SIG-M5 treated with dmso at 0.1 percent for 504 hours (cell line): ENCODE results near the gene TESK1.
"Not testable (repeated sequence)": the region's sequence is repeated elsewhere in the genome, so short reads cannot be mapped to it uniquely, and the experiment has no call there.

Experiments
- DNase-seq: peaks from one replicate; lab custom pipeline; 2025; ENCODE audit not compliant: unreplicated experiment; lab: John Stamatoyannopoulos, UW

Gene TESK1

DNA sequence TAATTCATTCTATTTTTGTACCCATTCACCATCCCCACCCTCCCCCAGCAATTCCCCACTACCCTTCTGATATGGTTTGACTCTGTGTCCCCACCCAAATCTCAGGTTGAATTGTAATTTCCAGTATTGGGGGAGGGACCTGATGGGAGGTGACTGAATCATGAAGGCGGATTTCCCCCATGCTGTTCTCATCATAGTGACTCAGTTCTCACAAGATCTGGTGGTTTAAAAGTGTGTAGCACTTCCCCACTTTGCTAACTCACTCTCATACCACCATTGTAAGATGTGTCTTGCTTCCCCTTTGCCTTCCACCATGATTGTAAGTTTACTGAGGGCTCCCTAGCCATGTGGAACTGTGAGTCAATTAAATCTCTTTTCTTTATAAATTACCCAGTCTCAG, 25.9 kb upstream of the TESK1 start:
- DNase-seq, result no peak

DNA sequence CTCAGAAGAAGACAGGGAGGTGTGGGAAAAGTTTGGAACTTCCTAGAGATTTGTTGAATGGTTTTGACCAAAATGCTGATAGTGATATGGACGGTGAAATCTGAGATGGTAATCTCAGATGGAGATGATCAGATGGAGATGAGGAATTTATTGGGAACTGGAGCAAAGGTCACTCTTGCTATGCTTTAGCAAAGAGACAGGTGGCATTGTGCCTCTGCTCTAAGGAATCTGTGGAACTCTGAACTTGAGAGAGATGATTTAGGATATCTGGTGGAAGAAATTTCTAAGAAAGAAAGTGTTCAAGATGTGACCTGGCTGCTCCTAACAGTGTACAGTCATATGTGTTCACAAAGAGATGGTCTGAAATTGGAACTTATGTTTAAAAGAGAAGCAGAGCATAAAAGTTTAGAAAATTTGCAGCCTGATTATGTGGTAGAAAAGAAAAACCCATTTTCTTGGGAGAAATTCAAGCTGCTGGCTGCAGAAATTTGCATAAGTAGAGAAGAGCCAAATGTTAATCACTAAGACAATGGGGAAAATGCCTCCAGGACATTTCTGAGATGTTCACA, 25.3 kb upstream of the TESK1 start:
- not testable (repeated sequence) for DNase-seq

DNA sequence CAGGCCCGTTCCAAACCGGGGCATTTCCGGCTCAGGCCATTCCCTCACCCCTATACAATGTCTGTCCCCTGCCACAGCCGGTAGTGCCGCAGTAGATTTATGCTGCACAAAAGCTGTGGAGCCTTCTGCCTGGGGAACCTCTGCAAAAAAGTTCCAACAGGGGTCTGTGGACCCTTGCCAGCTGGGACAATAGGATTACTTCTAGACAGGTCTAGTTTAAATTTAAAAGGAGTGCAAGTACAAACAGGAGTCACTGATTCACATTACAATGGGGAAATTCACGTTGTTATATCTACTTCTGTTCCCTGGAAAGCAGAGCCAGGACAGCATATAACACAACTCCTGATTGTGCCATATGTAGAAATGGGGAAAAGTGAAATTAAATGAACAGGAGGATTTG, 21.5 kb upstream of the TESK1 start:
- DNase-seq, result not testable (repeated sequence)

DNA sequence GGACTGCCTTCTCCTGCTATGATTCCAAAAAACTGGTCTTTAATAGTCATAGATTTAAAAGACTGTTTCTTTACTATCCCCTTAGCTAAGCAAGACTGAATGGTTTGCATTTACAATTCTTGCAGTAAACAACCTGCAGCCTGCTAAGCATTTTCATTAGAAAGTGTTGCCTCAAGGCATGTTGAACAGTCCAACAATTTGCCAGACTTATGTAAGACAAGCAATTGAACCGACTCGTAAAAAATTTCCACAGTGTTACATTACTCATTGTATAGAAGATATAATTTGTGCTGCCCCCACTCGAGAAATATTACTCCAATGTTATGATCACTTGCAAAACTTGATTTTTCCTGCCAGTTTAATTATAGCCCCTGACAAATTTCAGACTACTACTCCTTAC, 20.4 kb upstream of the TESK1 start:
- not testable (repeated sequence) for DNase-seq

DNA sequence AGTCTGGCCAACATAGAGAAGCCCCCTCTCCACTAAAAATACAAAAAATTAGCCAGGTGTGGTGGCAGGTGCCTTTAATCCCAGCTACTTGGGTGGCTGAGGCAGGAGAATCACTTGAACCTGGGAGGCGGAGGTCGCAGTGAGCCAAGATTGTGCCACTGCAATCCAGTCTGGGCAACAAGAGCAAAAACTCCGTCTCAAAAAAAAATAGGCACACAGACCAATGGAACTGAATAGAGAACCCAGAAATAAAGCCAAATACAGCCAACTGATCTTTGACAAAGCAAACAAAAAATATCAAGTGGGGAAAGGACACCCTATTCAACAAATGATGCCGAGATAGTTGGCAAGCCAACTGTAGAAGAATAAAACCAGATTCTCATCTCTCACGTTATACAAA, 16.6 kb upstream of the TESK1 start:
- not testable (repeated sequence) for DNase-seq

DNA sequence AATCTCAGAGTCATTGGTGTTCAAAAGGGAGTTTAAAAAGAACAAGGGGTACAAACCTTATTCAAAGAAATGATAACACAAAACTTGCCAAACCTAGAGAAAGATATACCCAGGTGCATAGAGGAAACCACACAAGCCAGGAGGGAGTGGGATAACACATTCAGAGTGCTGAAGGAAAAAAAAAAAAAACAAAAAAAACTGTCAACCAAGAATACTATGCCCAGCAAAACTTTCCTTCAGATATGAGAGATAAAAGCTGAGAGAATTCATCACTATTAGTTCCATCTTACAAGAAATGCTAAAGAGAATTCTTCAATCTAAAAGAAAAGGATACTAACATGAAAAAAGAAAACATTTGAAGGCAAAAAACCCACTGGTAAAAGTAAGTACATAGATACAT, 11.5 kb upstream of the TESK1 start:
- DNase-seq, result no peak

DNA sequence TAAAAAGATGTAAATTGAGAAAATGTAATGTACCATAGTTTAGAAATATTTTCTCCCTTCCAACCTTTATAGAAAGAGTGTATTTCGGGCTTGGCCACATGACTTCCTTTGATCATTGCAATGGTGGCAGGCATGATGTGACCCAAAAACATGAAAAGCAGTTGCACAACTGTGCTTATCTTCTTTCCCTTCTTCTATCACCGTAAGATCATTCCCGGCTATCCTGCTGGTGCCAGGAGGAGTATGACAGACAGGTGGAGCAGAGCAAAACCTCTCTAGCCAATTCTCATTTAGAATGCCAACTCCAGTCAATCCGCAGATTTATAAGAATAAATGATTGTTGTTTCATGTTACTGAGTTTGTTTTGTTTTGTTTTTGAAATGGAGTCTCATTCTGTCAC, 10.6 kb upstream of the TESK1 start:
- DNase-seq, result no peak

DNA sequence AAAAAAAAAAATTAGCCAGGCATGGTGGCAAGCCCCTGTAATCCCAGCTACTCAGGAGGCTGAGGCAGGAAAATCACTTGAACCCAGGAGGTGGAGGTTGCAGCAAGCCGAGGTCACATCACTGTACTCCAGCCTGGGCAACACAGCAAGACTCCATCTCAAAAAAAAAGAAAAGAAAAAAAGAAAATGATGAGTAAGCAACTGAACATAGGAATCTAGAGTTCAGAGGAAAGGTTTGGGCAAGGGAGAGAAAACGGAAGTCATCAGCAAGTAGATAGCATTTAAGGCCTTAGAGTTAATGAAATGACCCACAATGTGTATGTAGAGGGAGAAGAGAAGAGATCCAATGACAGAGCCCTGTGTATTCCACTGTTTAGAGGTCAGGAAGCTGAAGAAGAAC, 8.2 kb upstream of the TESK1 start:
- not testable (repeated sequence) for DNase-seq

DNA sequence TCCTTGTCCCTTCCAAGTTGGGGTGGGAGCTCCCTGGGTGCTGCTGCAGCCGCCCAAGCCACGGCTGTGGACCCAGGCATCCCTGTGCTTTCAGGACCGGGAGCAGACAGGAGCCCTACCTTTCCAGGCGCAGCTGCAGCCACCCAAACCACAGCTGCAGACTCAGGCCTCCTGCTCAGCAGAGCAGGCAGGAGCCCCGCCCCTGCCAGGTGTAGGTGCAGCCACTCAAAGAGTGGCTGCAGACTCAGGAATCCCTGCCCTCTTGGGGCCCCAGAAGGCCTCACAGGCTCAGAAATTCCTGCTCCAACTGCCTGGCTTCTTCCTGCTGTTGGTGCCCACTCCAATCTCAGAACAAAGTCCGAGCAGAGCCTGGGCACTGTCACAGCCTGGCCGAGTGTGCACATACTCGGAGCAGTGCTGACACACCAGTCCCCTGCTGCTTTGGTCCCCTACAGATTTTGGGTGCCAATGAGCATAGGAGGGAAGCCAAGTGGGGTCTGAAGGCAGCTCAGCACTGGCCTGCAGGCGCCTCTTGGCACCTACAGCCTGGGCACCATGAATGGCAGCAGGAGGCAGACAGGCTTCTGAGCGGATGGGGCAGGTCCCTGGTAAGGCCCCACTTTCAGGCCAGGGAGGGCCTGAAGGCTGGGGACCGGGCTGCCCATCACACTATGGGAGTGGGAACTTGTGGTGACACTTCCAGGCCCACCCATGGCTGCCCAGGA, 6.0 kb upstream of the TESK1 start:
- DNase-seq, result no peak

DNA sequence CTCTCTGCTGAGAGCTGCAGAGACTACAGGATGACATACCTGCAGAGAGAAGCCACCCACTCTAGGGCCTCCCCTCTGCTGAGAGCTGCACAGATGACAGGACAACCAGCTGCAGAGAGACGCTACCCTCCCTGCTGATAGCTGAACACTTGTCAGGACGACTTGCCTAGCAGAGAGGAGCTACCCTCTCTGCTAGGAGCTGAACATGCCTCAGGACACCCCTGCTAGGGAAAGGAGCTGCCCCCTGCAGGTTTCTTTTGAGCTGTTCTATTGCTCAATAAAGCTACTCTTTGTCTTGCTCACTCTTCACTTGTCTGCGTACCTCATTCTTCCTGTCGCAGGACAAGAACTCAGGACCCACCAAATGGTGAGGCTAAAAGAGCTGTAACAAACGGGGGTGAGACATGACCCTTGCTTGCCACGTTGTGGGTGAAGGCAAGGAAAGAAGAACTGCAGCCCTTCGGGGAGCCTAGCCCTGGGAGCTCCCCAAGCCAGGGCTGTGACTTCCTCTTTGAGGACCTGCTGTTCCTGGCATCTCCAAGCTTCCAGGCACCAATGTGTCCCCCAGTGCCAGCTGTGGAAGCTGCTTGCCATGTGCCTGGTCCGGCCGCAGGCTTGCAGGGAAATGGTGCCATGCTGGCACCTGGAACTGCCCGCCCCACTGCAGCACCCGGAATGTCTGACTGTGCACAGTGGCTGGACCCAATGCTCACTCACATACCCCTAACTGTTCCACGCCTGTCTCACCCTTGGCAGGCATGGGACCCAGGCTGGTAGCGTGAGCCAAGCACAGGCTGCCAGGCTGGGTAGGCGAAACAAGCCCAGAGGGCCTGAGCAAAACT, 5.1 kb upstream of the TESK1 start:
- DNase-seq, result peak; percentile 31

DNA sequence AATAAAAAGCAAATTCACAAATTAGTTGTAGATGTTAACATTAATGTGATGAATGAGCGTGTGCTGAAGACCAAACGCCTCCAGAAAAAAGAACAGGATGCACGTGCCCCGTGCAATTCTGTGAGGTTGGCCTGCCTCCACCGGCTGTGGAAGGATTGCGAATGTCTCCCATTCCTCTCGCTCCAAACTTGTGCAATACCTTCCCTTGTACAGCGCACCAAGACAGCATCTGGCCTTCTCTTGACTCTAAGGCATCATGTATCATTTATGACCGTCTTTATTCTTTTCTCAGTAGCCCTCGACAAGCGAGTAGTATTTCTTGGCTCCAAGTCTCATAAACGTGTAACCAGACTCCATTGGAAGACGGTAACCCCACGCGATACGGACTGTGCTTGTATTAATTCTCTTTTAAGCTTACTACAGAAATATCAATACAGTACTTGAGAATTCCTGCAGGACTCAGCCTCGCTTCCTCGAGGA, 1.5 kb upstream of the TESK1 start:
- peak; percentile 58 for DNase-seq

DNA sequence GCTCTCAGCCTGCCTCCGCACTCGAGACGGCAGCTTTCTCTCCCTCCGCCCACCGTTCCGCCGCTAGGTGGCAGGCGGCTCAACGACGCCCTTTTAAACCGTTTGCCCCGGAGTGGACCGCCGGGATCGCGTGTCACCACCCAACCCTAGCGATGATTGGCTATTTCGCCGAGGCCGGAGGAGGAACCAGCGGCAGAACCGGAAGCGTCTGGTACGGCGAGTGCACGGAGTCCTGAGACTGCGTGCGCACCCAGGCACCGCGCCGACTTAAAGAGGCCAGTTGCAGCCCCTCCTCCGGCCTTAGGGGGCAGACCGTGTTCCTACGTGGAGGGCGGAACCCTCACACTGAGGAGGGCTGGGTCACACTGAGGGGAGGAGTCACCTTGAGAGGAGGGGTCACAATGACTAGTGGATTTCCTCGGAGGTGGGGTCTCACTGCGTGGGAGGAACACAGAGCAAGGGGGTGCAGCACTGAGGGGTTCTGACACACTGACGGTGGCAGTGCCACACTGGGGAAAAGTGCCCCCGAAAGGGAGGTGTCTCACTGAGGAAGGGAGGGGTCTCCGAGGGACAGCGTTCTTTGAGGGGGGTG, 980 bp upstream of the TESK1 start:
- DNase-seq, result peak; percentile 98

DNA sequence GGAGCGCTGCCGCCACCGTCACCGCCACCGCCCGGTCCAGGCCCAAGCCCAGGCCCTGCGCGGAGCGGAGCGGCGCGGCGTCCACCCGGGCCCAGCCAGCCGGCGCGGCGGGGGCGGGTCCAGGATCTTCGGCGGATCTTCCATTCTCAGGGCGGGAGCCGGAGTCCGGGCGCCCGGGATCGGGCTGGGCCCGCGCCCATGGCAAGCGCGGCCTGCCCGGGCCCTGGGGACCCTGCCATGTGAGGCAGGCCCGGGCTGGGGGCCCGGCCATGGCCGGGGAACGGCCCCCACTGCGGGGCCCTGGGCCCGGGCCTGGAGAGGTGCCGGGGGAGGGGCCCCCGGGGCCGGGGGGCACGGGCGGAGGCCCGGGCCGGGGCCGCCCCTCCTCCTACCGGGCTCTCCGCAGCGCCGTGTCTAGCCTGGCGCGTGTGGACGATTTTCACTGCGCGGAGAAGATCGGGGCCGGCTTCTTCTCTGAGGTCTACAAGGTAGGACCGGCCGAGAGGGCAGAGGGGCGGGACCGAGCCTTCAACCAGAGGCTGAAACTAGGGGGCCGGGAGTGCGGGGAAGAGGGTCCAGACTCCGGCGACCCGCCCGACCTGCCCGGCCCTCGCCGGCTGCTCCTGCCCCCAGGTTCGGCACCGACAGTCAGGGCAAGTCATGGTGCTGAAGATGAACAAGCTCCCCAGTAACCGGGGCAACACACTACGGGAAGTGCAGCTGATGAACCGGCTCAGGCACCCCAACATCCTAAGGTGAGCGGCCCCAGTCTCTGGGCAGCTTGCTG, 482 bp downstream of the TESK1 start:
- DNase-seq, result no peak

DNA sequence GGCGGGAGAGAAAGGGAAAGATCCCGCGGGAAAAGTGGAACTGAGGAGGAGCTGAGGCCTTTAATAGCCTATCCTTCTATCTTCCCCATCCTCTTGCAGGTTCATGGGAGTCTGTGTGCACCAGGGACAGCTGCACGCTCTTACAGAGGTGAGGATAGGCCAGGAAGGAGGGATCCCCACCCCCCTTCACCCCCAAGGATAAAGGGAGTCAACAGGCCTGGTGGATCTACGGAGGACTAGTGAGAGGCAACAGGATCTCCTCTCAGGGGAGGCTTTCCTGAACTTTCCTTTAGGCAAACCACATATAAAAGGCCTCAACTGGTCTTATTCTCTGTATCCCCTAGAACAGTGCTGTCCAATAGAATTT, 1.1 kb downstream of the TESK1 start:
- no peak for DNase-seq

DNA sequence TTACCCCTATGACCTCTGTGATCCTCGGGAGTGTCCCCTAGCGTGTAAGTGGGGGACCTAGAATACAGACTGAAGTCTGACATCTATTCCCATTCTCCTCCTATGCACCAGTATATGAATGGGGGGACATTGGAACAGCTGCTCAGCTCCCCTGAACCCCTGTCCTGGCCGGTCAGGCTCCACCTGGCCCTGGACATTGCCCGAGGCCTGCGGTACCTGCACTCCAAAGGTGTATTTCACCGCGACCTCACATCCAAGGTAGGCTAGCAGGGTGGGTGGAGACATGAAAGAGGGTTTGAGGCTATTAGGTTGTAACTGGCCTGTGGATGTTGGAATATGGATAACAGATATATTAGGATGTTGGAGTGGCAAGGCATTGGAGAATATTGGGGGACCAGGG, 1.7 kb downstream of the TESK1 start:
- DNase-seq, result no peak

DNA sequence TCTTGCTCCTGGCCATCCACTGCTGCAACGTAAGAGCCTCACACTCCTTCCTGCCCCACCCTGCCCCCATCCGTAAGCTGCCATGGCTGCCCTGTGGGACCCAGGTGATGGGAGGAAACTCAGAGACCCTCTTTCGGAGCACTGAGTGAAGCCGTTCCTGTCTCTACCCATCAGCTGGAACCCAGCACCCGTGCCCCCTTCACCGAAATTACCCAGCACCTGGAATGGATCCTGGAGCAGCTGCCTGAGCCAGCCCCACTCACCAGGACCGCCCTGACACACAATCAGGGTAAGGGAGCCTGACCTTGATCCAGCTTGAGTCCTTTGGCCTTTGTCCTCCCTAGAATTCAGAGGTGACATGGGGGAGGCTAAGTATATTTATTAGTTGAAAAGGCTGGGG, 3.2 kb downstream of the TESK1 start:
- no peak for DNase-seq

DNA sequence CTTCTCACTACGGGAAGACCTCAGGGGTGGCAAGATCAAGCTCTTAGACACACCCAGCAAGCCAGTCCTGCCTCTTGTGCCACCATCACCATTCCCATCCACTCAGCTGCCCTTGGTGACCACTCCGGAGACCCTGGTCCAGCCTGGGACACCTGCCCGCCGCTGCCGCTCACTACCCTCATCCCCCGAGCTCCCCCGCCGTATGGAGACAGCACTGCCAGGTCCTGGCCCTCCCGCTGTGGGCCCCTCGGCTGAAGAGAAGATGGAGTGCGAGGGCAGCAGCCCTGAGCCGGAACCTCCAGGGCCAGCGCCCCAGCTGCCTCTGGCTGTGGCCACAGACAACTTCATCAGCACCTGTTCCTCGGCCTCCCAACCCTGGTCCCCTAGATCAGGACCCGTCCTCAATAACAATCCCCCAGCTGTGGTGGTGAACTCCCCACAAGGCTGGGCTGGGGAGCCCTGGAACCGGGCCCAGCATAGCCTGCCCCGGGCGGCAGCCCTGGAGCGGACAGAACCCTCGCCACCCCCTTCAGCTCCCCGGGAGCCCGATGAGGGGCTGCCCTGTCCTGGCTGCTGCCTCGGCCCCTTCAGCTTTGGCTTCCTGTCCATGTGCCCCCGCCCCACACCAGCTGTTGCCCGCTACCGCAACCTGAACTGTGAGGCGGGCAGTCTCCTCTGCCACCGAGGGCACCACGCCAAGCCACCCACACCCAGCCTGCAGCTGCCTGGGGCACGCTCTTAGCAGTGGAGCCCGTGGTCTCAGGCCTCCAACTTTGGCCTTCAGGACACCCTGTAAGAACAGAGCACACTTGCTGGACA, 4.1 kb downstream of the TESK1 start:
- DNase-seq, result no peak

DNA sequence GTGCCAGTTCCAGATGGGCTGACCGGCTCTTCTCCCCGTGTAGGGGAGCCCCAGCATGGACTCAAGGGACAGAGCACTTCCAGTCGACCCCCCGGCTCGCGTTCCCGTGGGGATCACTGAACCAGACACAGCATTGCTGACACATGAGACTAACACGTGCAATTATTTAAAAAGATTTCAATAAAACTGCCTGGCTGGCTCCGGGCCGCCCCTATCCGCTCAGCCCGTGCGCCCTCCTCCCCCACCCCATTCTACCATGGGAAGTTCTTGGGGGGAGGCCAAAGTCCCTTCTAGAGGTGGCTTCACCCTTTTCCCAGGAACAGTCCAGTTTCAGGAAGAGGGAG, 4.7 kb downstream of the TESK1 start:
- no peak for DNase-seq

DNA sequence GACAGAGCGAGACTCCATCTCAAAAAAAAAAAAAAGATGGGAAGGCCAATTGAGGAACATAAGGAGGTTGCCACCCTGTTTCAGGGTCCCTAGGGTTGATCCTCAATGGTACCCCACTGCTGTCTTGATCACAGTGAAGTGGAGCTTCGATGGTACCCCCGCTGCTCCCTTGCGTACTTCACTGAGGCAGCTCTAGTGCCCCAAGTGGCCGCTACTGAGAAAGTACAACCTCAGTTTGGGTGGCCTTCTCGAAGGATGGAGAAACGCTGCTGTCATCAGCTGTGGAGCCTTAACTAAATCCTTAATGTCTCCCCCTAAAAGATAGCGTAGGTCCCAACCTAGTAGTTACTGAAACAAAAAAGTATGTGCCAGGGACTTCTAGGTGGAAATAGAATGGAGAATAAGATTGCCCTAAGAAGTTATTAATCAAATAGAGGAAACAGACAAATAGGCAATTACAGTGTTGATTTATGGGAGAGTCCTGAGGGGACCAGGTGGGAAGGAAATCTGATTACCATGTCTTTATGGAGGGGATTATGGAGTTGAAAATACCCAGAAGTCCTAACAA, 6.3 kb downstream of the TESK1 start:
- DNase-seq, result peak; percentile 58

DNA sequence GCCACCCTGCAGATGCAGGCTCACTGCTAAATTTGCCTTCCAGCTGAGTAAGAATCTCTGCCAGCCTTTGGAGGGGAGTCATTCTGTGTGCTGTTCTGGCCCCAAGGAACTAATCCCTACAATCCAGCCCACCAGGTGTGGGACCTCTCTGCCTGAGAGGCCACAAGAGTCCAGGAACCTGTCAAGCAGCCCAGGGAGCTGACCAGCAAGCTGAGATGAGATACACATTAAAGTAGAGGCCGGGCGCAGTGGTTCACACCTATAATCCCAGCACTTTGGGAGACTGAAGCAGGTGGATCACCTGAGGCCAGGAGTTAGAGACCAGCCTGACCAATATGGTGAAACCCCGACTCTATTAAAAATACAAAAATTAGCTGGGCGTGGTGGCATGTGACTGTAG, 7.0 kb downstream of the TESK1 start:
- not testable (repeated sequence) for DNase-seq
